Panc1 (cell line): Measurements from ENCODE around the gene OR1M1. TPM values are rescaled to one million over a fixed set of nuclear protein-coding genes. Genes with fewer than 3 reads are reported as not detected.
A peak's percentile ranks its signal among the peaks of the same experiment; 100 is the strongest.

ENCODE experiments used
- ATAC-seq: fragments of 200-7000 bp; cut with Tn5 transposase; 2 replicates; pipeline ENCODE4 v1.9.1; 2020; ENCODE audit warnings: mild to moderate bottlenecking, moderate library complexity
- BruUV-seq: library from RNA; stranded (reverse); fragments of 400-500 nt; replicated peaks from 2 replicates; lab custom pipeline; 2021; lab: Mats Ljungman, UMichigan
- CTCF ChIA-PET: fragments of 300-600 bp; sonication (Branson Sonifier 250); formaldehyde crosslinking; loops from one replicate; lab custom pipeline; 2022; ENCODE audit warnings: antibody characterized with exemption; lab: Charles Lee
- POLR2A ChIA-PET: fragments of 300-600 bp; sonication (Branson Sonifier 250); formaldehyde crosslinking; loops from one replicate; lab custom pipeline; 2022; ENCODE audit warnings: antibody characterized with exemption; lab: Charles Lee
- DNase-seq: peaks from one replicate; pipeline ENCODE4 v3.0.0-alpha.2; 2010; ENCODE audit warnings: low read depth, low spot score
- H3K27ac ChIP-seq: 2 replicates; pipeline ENCODE4 v1.5.1; 2011; ENCODE audit warnings: mild to moderate bottlenecking, low read length, inconsistent platforms
- H3K27me3 ChIP-seq: fragments of 200-500 bp; sonication (Bioruptor generic); 2 replicates; pipeline ENCODE4 v1.6.0; 2014; ENCODE audit warnings: low read length, inconsistent platforms; ENCODE audit not compliant: control insufficient read depth, insufficient read depth
- H3K36me3 ChIP-seq: fragments of 200-500 bp; sonication (Bioruptor generic); 2 replicates; pipeline ENCODE4 v1.5.1; 2014; ENCODE audit warnings: inconsistent platforms, mild to moderate bottlenecking, low read length, moderate library complexity; ENCODE audit not compliant: control insufficient read depth, insufficient read depth
- H3K4me1 ChIP-seq: 2 replicates; pipeline ENCODE4 v1.5.1; 2011; ENCODE audit warnings: inconsistent platforms, mild to moderate bottlenecking, low read length, moderate library complexity; ENCODE audit not compliant: control insufficient read depth, insufficient read depth
- H3K4me3 ChIP-seq, 2 experiments: 2 replicates each; pipeline ENCODE4 v1.5.1; 2011 to 2012; ENCODE audit warnings: low read depth in 2 of 2, low read length in 2 of 2, mild to moderate bottlenecking in 2 of 2, inconsistent platforms in 1 of 2, moderate library complexity in 1 of 2
- H3K9me3 ChIP-seq: fragments of 200-500 bp; sonication (Bioruptor generic); 2 replicates; pipeline ENCODE4 v1.5.1; 2014; ENCODE audit warnings: low read depth, mild to moderate bottlenecking, inconsistent platforms, low read length, moderate library complexity; ENCODE audit not compliant: control insufficient read depth, insufficient read depth
- POLR2AphosphoS5 ChIP-seq: IDR thresholded peaks from 2 replicates; pipeline ENCODE4 v1.6.1; 2012; ENCODE audit warnings: mild to moderate bottlenecking, low read depth, low read length, moderate library complexity
- REST ChIP-seq, 2 experiments: IDR thresholded peaks; 2 replicates each; pipeline ENCODE4 v1.6.1; 2011 to 2012; ENCODE audit warnings: low read depth in 2 of 2, control low read depth in 1 of 2, low read length in 1 of 2, mild to moderate bottlenecking in 1 of 2, moderate library complexity in 1 of 2; ENCODE audit not compliant: insufficient read depth in 1 of 2
- SIN3A ChIP-seq: IDR thresholded peaks from 2 replicates; pipeline ENCODE4 v1.6.1; 2012; ENCODE audit warnings: low read depth, mild to moderate bottlenecking, low read length, moderate library complexity, borderline replicate concordance; ENCODE audit not compliant: insufficient read depth
- TCF7L2 ChIP-seq: IDR thresholded peaks from 2 replicates; pipeline ENCODE4 v1.6.1; 2011; ENCODE audit warnings: mild to moderate bottlenecking, low read depth, low read length, inconsistent platforms
- in situ Hi-C: cut with HindIII; loops from 2 replicates; pipeline ENCODE4 v1.10.0; 2016; ENCODE audit warnings: low sequenced_read_pairs, low pct_unique_long_range_greater_than_20kb
- intact Hi-C: fragments of 100-400 bp; cut with micrococcal nuclease; formaldehyde crosslinking; loops from one replicate; pipeline ENCODE4 v1.10.0; 2022; ENCODE audit not compliant: unreplicated experiment
- total RNA-seq: library from RNA; stranded (reverse); gene quantifications from one replicate; pipeline ENCODE4 v1.2.1, GENCODE V29; 2021; ENCODE audit not compliant: unreplicated experiment
- TF ChIP-seq, protein P1 (sequence below): fragments of 450-650 bp; IDR thresholded peaks from 2 replicates; pipeline ENCODE4 v1.5.1; 2017; ENCODE audit warnings: mild to moderate bottlenecking

The OR1M1 gene
- total RNA-seq, 1 experiment from 2014 or later = not detected

GRCh38 chr19:9043524-9043923 lies 43.3 kb upstream of the OR1M1 start:
- CTCF ChIA-PET = no interaction called here
- no peak for ATAC-seq
- Histone ChIP-seq H3K36me3 (no peaks in the 10 kb centered on the region), H3K9me3 (no peaks in the 10 kb centered on the region), H3K4me3 (no peak overlapping the region), H3K4me1 (no peaks in the 10 kb centered on the region), H3K27me3 (no peaks in the 10 kb centered on the region), H3K27ac (no peak overlapping the region)
- TF ChIP-seq POLR2AphosphoS5 (no peak), REST (IDR thresholded peaks at IDR 0.05; ENCODE audit: insufficient read depth in 1 of 2, low read depth in 2 of 2, low read length in 1 of 2) (no peak), SIN3A (no peak), TCF7L2 (no peak)
- TF ChIP-seq, protein P1, sequence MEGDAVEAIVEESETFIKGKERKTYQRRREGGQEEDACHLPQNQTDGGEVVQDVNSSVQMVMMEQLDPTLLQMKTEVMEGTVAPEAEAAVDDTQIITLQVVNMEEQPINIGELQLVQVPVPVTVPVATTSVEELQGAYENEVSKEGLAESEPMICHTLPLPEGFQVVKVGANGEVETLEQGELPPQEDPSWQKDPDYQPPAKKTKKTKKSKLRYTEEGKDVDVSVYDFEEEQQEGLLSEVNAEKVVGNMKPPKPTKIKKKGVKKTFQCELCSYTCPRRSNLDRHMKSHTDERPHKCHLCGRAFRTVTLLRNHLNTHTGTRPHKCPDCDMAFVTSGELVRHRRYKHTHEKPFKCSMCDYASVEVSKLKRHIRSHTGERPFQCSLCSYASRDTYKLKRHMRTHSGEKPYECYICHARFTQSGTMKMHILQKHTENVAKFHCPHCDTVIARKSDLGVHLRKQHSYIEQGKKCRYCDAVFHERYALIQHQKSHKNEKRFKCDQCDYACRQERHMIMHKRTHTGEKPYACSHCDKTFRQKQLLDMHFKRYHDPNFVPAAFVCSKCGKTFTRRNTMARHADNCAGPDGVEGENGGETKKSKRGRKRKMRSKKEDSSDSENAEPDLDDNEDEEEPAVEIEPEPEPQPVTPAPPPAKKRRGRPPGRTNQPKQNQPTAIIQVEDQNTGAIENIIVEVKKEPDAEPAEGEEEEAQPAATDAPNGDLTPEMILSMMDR = no peak
- BruUV-seq = no TSS peak
- in situ Hi-C loops = no loop called here
- POLR2A ChIA-PET = no interaction called here
- intact Hi-C loops = no loop called here
- DNase-seq = no peak

DNA sequence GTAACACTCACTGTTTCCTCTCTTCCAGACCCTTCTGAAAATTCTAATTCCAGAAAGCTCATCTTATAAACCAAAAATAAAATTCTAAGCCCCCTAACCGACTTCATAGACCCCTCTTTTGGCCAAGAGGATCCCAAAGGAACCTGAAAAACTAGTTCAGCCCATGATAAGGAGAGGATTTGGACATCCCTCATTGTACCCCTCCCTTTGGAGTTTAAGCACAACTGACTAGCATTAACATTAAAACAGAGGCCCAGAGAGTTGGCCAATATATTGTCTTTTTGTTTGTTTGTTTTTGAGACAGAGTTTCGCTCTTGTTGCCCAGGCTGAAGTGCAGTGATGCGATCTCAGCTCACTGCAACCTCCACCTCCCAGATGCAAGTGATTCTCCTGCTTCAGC lies 42.4 kb upstream of the OR1M1 start:
- Histone ChIP-seq H3K27me3 (no peaks in the 10 kb centered on the region), H3K36me3 (no peaks in the 10 kb centered on the region), H3K27ac (peak overlapping the region; percentile 21; the same call in 1 of the 2 replicates), H3K4me3 (no peak overlapping the region), H3K4me1 (no peaks in the 10 kb centered on the region), H3K9me3 (no peaks in the 10 kb centered on the region)
- no peak for TF ChIP-seq SIN3A
- TF ChIP-seq, protein P1 = no peak
- TF ChIP-seq POLR2AphosphoS5 = no peak
- no peak for TF ChIP-seq REST (IDR thresholded peaks at IDR 0.05; ENCODE audit: insufficient read depth in 1 of 2, low read depth in 2 of 2, low read length in 1 of 2)
- TF ChIP-seq TCF7L2 = no peak
- no peak for DNase-seq
- POLR2A ChIA-PET = no interaction called here
- BruUV-seq = no TSS peak
- CTCF ChIA-PET = interaction anchor here (0.7 kb wide), 1 partner anchor 152 kb away, joined by 4 read pairs; no protein-coding TSS in a partner anchor
- intact Hi-C loops = no loop called here
- in situ Hi-C loops = no loop called here
- no peak for ATAC-seq
